Hepatocyte (in vitro differentiated cells): ENCODE results near the gene TMEM115.

Experiments
- EZH2 ChIP-seq: fragments of 200-600 bp; sonication (generic); IDR thresholded peaks from 2 replicates; pipeline ENCODE4 v1.6.1; 2016; ENCODE audit warnings: antibody characterized with exemption, mild to moderate bottlenecking, borderline replicate concordance
- TF ChIP-seq, protein P1 (sequence below): fragments of 200-600 bp; sonication (generic); IDR thresholded peaks from 2 replicates; pipeline ENCODE4 v1.5.1; 2016; ENCODE audit warnings: antibody characterized with exemption, mild to moderate bottlenecking; ENCODE audit not compliant: poor library complexity

DNA sequence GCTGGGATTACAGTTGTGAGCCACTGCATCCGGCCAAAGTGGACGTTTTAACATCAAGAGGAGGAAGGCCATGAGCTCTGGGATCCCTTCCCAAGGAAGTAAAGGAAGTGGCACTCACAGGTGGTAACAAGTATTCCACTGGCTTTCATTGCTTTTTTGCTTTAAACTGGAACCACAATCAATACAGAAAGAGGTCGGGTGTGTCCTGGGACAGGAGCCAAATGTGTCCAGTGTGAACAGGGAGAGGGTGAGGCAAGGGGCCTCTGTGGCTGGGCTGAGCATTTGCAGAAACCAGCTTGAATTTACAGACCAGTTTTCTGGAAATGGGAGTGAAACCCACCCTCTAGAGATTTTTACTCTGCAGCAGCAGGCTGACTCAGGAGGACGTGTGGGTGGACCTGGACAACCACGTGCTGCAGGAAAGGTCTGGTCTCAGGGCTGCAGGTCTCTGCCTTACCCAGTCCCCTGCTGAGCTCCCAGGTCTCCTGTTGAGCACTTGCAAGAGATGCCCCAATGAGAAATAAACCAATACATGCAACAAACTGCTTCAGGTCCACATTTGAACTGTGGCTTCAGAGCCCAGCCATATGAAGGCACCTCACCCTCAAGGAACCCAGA lies 42.8 kb upstream of the TMEM115 start:
- TF ChIP-seq, protein P1, sequence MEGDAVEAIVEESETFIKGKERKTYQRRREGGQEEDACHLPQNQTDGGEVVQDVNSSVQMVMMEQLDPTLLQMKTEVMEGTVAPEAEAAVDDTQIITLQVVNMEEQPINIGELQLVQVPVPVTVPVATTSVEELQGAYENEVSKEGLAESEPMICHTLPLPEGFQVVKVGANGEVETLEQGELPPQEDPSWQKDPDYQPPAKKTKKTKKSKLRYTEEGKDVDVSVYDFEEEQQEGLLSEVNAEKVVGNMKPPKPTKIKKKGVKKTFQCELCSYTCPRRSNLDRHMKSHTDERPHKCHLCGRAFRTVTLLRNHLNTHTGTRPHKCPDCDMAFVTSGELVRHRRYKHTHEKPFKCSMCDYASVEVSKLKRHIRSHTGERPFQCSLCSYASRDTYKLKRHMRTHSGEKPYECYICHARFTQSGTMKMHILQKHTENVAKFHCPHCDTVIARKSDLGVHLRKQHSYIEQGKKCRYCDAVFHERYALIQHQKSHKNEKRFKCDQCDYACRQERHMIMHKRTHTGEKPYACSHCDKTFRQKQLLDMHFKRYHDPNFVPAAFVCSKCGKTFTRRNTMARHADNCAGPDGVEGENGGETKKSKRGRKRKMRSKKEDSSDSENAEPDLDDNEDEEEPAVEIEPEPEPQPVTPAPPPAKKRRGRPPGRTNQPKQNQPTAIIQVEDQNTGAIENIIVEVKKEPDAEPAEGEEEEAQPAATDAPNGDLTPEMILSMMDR: no peak
- TF ChIP-seq EZH2: no peak
